HCT116 (cell line): Measurements from ENCODE around the gene RBM4B. TPM values are rescaled to one million over a fixed set of nuclear protein-coding genes. Genes with fewer than 3 reads are reported as not detected.

Experiments
- ATAC-seq: fragments of 200-7000 bp; cut with Tn5 transposase; 2 replicates; pipeline ENCODE4 v1.9.1; 2020; ENCODE audit warnings: mild to moderate bottlenecking, moderate library complexity
- BruUV-seq: library from RNA; stranded (reverse); fragments of 400-500 nt; replicated peaks from 2 replicates; lab custom pipeline; 2021; lab: Mats Ljungman, UMichigan
- CTCF ChIA-PET: fragments of 300-600 bp; sonication (Branson Sonifier 250); formaldehyde crosslinking; loops from one replicate; lab custom pipeline; 2021; ENCODE audit warnings: antibody characterized with exemption; lab: Charles Lee
- POLR2A ChIA-PET: fragments of 300-600, 350-600 bp; sonication (Branson Sonifier 250); formaldehyde crosslinking; loops from one replicate; lab custom pipeline; 2021; ENCODE audit warnings: antibody characterized with exemption; lab: Charles Lee
- RAD21 ChIA-PET, 2 experiments: fragments of 300-600 bp; sonication (Branson Sonifier 250); formaldehyde crosslinking; loops; one replicate each; lab custom pipeline; 2023; ENCODE audit warnings: low total read pairs in 2 of 2; ENCODE audit not compliant: uncharacterized antibody in 2 of 2, unreplicated experiment in 2 of 2, low non-redundant PET in 1 of 2; lab: Charles Lee
- DNase-seq: peaks from one replicate; pipeline ENCODE4 v3.0.0-alpha.2; 2010; ENCODE audit warnings: low read depth, low spot score
- H2AFZ ChIP-seq: fragments of 200-600 bp; shearing (Covaris generic), sonication (generic); 2 replicates; pipeline ENCODE4 v1.6.1; 2017; ENCODE audit warnings: low read depth, mixed run types, mixed read lengths, antibody characterized with exemption, low read length; ENCODE audit not compliant: poor library complexity, severe bottlenecking
- H3K27ac ChIP-seq: 2 replicates; pipeline ENCODE4 v1.5.1; 2012; ENCODE audit warnings: low read depth, low read length
- H3K27me3 ChIP-seq: fragments of 200-600 bp; sonication (generic); 2 replicates; pipeline ENCODE4 v1.6.1; 2016; ENCODE audit warnings: mixed run types, low read length, mixed read lengths; ENCODE audit not compliant: insufficient read depth
- H3K36me3 ChIP-seq, 2 experiments: fragments of 200-500 bp in 1 of 2; fragments of 200-600 bp in 1 of 2; sonication (Bioruptor generic) in 1 of 2; sonication (generic) in 1 of 2; 2 replicates each; pipeline versions ENCODE4 v1.5.1 to v1.6.1; 2014 to 2016; ENCODE audit warnings: low read length in 2 of 2, inconsistent platforms in 1 of 2, mixed read lengths in 1 of 2, mixed run types in 1 of 2; ENCODE audit not compliant: insufficient read depth in 2 of 2, control insufficient read depth in 1 of 2
- H3K4me1 ChIP-seq, 2 experiments: fragments of 200-600 bp in 1 of 2; sonication (generic) in 1 of 2; 2 replicates each; pipeline versions ENCODE4 v1.5.1 to v1.6.1; 2012 to 2017; ENCODE audit warnings: low read length in 2 of 2, inconsistent platforms in 1 of 2, mild to moderate bottlenecking in 1 of 2, mixed read lengths in 1 of 2, mixed run types in 1 of 2, moderate library complexity in 1 of 2; ENCODE audit not compliant: insufficient read depth in 2 of 2, control insufficient read depth in 1 of 2
- H3K4me2 ChIP-seq: fragments of 200-600 bp; sonication (generic); 2 replicates; pipeline ENCODE4 v1.6.1; 2017; ENCODE audit warnings: mixed run types, low read length, mixed read lengths
- H3K4me3 ChIP-seq, 2 experiments: fragments of 200-600 bp in 1 of 2; sonication (generic) in 1 of 2; replicated peaks in 1 of 2; 2 replicates each; pipeline ENCODE4 v1.5.1; 2011 to 2016; ENCODE audit warnings: low read length in 2 of 2, control low read depth in 1 of 2, low read depth in 1 of 2, mild to moderate bottlenecking in 1 of 2, mixed read lengths in 1 of 2, mixed run types in 1 of 2
- H3K79me2 ChIP-seq: fragments of 200-600 bp; sonication (generic); 2 replicates; pipeline ENCODE4 v1.6.1; 2017; ENCODE audit warnings: mild to moderate bottlenecking, mixed run types, low read length, moderate library complexity, mixed read lengths; ENCODE audit not compliant: insufficient read depth
- H3K9ac ChIP-seq: fragments of 200-600 bp; sonication (generic); 2 replicates; pipeline ENCODE4 v1.6.1; 2016; ENCODE audit warnings: low read length, mixed read lengths
- H3K9me2 ChIP-seq: fragments of 200-600 bp; sonication (generic), shearing (Covaris generic); 2 replicates; pipeline ENCODE4 v1.6.1; 2017; ENCODE audit warnings: mixed run types, mild to moderate bottlenecking, moderate library complexity; ENCODE audit not compliant: insufficient read depth
- H3K9me3 ChIP-seq, 2 experiments: fragments of 200-500 bp in 1 of 2; fragments of 200-600 bp in 1 of 2; sonication (Bioruptor generic) in 1 of 2; sonication (generic) in 1 of 2; 2 replicates each; pipeline ENCODE4 v1.6.1; 2014 to 2017; ENCODE audit warnings: low read length in 2 of 2, mixed read lengths in 2 of 2, inconsistent platforms in 1 of 2, low read depth in 1 of 2, mild to moderate bottlenecking in 1 of 2, mixed run types in 1 of 2, moderate library complexity in 1 of 2; ENCODE audit not compliant: control insufficient read depth in 1 of 2, insufficient read depth in 1 of 2
- H4K20me1 ChIP-seq: fragments of 200-600 bp; sonication (generic), shearing (Covaris generic); 2 replicates; pipeline ENCODE4 v1.6.1; 2017; ENCODE audit warnings: mixed run types, mild to moderate bottlenecking, moderate library complexity; ENCODE audit not compliant: insufficient read depth
- CBX3 ChIP-seq: IDR thresholded peaks from 2 replicates; pipeline ENCODE4 v1.6.1; 2012; ENCODE audit warnings: low read depth
- CEBPB ChIP-seq: IDR thresholded peaks from 2 replicates; pipeline ENCODE4 v1.6.1; 2012; ENCODE audit warnings: low read depth
- CTCF ChIP-seq, 3 experiments: fragments of 200-600 bp in 1 of 3; sonication (generic) in 1 of 3; IDR thresholded peaks in 2 of 3; conservative IDR thresholded peaks in 1 of 3; 2 replicates each; pipeline ENCODE4 v1.5.1; 2012 to 2017; ENCODE audit warnings: low read depth in 2 of 3, low read length in 2 of 3, antibody characterized with exemption in 1 of 3, borderline replicate concordance in 1 of 3, control low read depth in 1 of 3, mild to moderate bottlenecking in 1 of 3, mixed read lengths in 1 of 3, mixed run types in 1 of 3, moderate library complexity in 1 of 3; ENCODE audit not compliant: insufficient read depth in 1 of 3
- EGR1 ChIP-seq: IDR thresholded peaks from 2 replicates; pipeline ENCODE4 v1.6.1; 2012; ENCODE audit warnings: low read depth
- ELF1 ChIP-seq: IDR thresholded peaks from 2 replicates; pipeline ENCODE4 v1.6.1; 2012; ENCODE audit warnings: low read depth, borderline replicate concordance
- EZH2 ChIP-seq: fragments of 200-600 bp; sonication (generic); IDR thresholded peaks from 2 replicates; pipeline ENCODE4 v1.6.1; 2017; ENCODE audit warnings: antibody characterized with exemption, mixed run types
- EZH2phosphoT487 ChIP-seq: fragments of 200-600 bp; IDR thresholded peaks from 2 replicates; pipeline ENCODE4 v1.6.1; 2018; ENCODE audit warnings: antibody characterized with exemption, borderline replicate concordance
- MAX ChIP-seq: IDR thresholded peaks from 2 replicates; pipeline ENCODE4 v1.6.1; 2012
- POLR2A ChIP-seq: IDR thresholded peaks from 2 replicates; pipeline ENCODE4 v1.7.0; 2011; ENCODE audit warnings: borderline replicate concordance; ENCODE audit not compliant: insufficient read depth, insufficient read length; ENCODE audit errors: extremely low read depth
- POLR2AphosphoS5 ChIP-seq: IDR thresholded peaks from 2 replicates; pipeline ENCODE4 v1.6.1; 2011; ENCODE audit warnings: mild to moderate bottlenecking, low read depth, low read length, moderate library complexity
- RAD21 ChIP-seq: IDR thresholded peaks from 2 replicates; pipeline ENCODE4 v1.6.1; 2012; ENCODE audit warnings: low read depth, mild to moderate bottlenecking
- ZNF274 ChIP-seq: fragments of 200-500 bp; sonication (Bioruptor generic); IDR thresholded peaks from 2 replicates; pipeline ENCODE4 v1.6.1; 2014; ENCODE audit warnings: mild to moderate bottlenecking, low read depth, low read length, inconsistent platforms
- intact Hi-C: fragments of 100-400 bp; cut with micrococcal nuclease; formaldehyde crosslinking; loops from 2 replicates; pipeline ENCODE4 v1.10.0; 2022
- total RNA-seq: library from RNA; stranded (reverse); gene quantifications from one replicate; pipeline ENCODE4 v1.2.1, GENCODE V29; 2021; ENCODE audit not compliant: unreplicated experiment
- TF ChIP-seq, protein P1 (sequence below): IDR thresholded peaks from 2 replicates; pipeline ENCODE4 v1.6.1; 2011; ENCODE audit warnings: mild to moderate bottlenecking, low read length, moderate library complexity; ENCODE audit not compliant: insufficient replicate concordance; ENCODE audit errors: extremely low read depth

RBM4B gene
- total RNA-seq, 1 experiment from 2014 or later = 18.1 TPM

DNA sequence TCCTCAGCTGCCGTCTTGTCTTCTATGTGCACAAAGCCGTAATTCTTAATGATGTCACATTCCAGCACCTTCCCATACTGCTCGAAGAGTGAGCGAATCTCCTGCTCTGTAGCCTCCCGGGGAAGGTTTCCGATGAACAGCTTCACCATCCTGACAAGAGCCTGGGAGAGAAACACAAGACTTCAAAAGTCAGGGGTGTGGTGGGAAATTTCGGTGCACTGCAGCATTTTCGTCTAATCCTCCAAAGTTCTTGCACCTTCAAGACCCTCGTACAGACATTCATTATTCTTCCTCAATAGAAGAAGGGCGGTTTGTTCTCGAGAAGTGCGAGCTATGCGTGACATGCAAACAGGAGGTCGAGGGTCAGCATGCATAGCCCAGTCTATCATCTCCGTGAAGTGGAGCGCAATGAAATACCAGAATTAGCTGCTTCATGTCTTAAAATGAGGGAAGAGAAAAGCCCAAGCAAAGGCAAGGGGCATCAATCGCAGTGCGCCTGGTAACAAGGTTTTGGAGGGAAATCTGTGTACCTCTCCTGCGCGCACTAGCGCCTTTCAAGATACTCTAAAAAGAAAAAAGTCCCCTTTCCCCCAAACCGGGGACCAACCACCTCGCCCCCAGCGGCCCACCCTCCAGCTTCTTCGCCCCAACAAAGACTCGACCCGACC, 622 bp downstream of the RBM4B start:
- ChIA-PET CTCF (interaction anchor here (0.9 to 2.5 kb wide), 17 partner anchors 9 to 288 kb away, joined by 3 to 17 read pairs (median 6); partner anchors contain the start of genes DPP3 and MRPL11), POLR2A (interaction anchor here (0.7 to 2.1 kb wide), 13 partner anchors 13 to 366 kb away, joined by 3 to 13 read pairs (median 5); partner anchors contain the start of genes ACTN3, DPP3, MRPL11 and PELI3), RAD21 (interaction anchor here in 1 of 2 experiments (2.1 kb wide), 1 partner anchor 131 kb away, joined by 11 read pairs; the partner anchor contains the start of gene ZDHHC24)
- no peak for ATAC-seq
- Histone ChIP-seq H3K79me2 (peaks cover 50% of the 10 kb centered on the region), H3K36me3 (peaks cover 8 to 10% of the 10 kb centered on the region in 2 experiments; a peak in 2 of 4 replicates), H3K9ac (peak overlapping the region; percentile 79), H4K20me1 (no peaks in the 10 kb centered on the region), H3K9me3 (no peaks in the 10 kb centered on the region), H3K27ac (peak overlapping the region; percentile 82), H2AFZ (no peak overlapping the region), H3K9me2 (no peaks in the 10 kb centered on the region), H3K4me2 (peak overlapping the region; percentile 93), H3K4me1 (peaks cover 3 to 24% of the 10 kb centered on the region in 2 experiments; a peak in 3 of 4 replicates), H3K4me3 (peak overlapping the region; percentile 68 to 70), H3K27me3 (no peaks in the 10 kb centered on the region)
- DNase-seq = no peak
- TF ChIP-seq RAD21 = no peak
- TF ChIP-seq EZH2phosphoT487 = no peak
- no peak for TF ChIP-seq CBX3
- no peak for TF ChIP-seq EGR1
- no peak for TF ChIP-seq EZH2
- BruUV-seq = no TSS peak
- intact Hi-C loops = loop anchor here (10.0 kb wide), 1 partner anchor 242 kb away; the partner anchor contains the start of gene MRPL11

- Histone ChIP-seq H3K4me1 (peaks cover 3 to 24% of the 10 kb centered on the region in 2 experiments; a peak in 3 of 4 replicates), H3K27me3 (no peaks in the 10 kb centered on the region), H3K79me2 (peaks cover 56% of the 10 kb centered on the region), H2AFZ (no peak overlapping the region), H3K4me2 (peak overlapping the region; percentile 93), H4K20me1 (no peaks in the 10 kb centered on the region), H3K27ac (no peak overlapping the region), H3K9me2 (no peaks in the 10 kb centered on the region), H3K9me3 (no peaks in the 10 kb centered on the region), H3K36me3 (peaks cover 8 to 10% of the 10 kb centered on the region in 2 experiments; a peak in 2 of 4 replicates), H3K9ac (peak overlapping the region; percentile 79; the same call in 1 of the 2 replicates), H3K4me3 (peak overlapping the region; percentile 68 to 70; a peak in 2 of 4 replicates)
- DNase-seq = no peak
- POLR2A ChIA-PET = no interaction called here
- TF ChIP-seq CTCF (IDR thresholded peaks at IDR 0.05 in 2 of 3, conservative IDR thresholded peaks at IDR 0.05 in 1 of 3; ENCODE audit: borderline replicate concordance in 1 of 3, insufficient read depth in 1 of 3, low read depth in 2 of 3, low read length in 2 of 3) (no peak), ZNF274 (no peak), MAX (no peak), POLR2A (no peak), CEBPB (no peak), POLR2AphosphoS5 (no peak), ELF1 (no peak)
- TF ChIP-seq, protein P1, sequence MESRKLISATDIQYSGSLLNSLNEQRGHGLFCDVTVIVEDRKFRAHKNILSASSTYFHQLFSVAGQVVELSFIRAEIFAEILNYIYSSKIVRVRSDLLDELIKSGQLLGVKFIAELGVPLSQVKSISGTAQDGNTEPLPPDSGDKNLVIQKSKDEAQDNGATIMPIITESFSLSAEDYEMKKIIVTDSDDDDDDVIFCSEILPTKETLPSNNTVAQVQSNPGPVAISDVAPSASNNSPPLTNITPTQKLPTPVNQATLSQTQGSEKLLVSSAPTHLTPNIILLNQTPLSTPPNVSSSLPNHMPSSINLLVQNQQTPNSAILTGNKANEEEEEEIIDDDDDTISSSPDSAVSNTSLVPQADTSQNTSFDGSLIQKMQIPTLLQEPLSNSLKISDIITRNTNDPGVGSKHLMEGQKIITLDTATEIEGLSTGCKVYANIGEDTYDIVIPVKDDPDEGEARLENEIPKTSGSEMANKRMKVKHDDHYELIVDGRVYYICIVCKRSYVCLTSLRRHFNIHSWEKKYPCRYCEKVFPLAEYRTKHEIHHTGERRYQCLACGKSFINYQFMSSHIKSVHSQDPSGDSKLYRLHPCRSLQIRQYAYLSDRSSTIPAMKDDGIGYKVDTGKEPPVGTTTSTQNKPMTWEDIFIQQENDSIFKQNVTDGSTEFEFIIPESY = no peak
- BruUV-seq = TSS peak; percentile 49
- ATAC-seq = no peak
- intact Hi-C loops = loop anchor here (10.0 kb wide), 1 partner anchor 242 kb away; the partner anchor contains the start of gene MRPL11
- CTCF ChIA-PET = interaction anchor here (1.1 to 1.3 kb wide), 2 partner anchors 158 to 267 kb away, joined by 3 to 4 read pairs; no protein-coding TSS in a partner anchor
- RAD21 ChIA-PET = no interaction called here
Observed at GRCh38 chr11:66676282-66676919, 1.3 kb downstream of the RBM4B start.
